T-helper 22 cell (primary cell): ENCODE results near the gene SPAG16.
"Not testable (repeated sequence)": the region's sequence is repeated elsewhere in the genome, so short reads cannot be mapped to it uniquely, and the experiment has no call there.

ENCODE experiments used
- DNase-seq: peaks from one replicate; pipeline ENCODE4 v3.0.0-alpha.2; 2020; ENCODE audit warnings: low read depth

SPAG16 gene

GRCh38 chr2:213551526-213551925 lies 267.3 kb downstream of the SPAG16 start:
- no peak for DNase-seq

DNA sequence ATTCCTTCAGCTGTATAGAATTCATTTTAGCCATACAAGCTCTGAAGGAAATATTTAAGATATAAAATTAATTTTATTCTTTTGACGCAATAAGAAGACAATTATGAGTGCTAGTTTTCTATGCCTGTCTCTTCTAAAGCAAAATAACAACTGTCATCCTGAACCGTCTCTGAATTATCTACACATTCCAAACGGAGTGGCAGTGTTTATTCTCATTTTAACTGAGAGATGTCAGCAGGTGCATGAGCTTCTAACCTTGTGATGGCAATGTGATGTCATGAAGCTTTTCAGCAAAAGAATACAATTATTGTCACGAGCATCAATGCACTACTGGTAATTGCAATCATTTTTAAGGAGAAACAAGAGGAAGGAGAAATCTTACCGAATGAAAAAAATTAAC lies 274.8 kb downstream of the SPAG16 start:
- DNase-seq = no peak

GRCh38 chr2:213561759-213562158 lies 277.5 kb downstream of the SPAG16 start:
- no peak for DNase-seq

- no peak for DNase-seq
Measured at GRCh38 chr2:213562539-213563180, 278.4 kb downstream of the SPAG16 start.

DNA sequence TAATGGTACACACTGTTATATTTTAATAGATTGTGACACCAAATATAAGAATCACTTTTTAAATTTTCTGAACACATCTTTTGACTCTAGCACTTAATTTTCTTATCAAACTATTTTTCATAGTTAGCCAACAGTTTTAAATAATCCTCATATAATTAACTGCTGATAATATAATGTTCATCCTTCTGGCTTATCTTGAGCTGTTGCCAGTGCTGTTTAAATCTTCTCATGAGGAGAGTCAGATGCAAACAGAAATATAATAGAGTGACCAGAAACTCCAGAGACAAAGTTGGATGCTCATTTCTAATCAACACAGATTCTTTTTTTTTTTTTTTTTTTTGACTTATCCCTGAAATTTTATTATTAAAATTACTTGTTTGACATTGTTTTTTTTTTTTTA lies 282.6 kb downstream of the SPAG16 start:
- DNase-seq = no peak

- no peak for DNase-seq
Measured at GRCh38 chr2:213609570-213610170, 325.4 kb downstream of the SPAG16 start.

GRCh38 chr2:213627054-213627710 lies 342.9 kb downstream of the SPAG16 start:
- DNase-seq = no peak

GRCh38 chr2:213627835-213628460 lies 343.7 kb downstream of the SPAG16 start:
- DNase-seq = no peak

GRCh38 chr2:213640738-213641425 lies 356.6 kb downstream of the SPAG16 start:
- DNase-seq = no peak

- DNase-seq = no peak
Measured at GRCh38 chr2:213644926-213645325, 360.7 kb downstream of the SPAG16 start.

GRCh38 chr2:213649176-213649575 lies 364.9 kb downstream of the SPAG16 start:
- no peak for DNase-seq

DNA sequence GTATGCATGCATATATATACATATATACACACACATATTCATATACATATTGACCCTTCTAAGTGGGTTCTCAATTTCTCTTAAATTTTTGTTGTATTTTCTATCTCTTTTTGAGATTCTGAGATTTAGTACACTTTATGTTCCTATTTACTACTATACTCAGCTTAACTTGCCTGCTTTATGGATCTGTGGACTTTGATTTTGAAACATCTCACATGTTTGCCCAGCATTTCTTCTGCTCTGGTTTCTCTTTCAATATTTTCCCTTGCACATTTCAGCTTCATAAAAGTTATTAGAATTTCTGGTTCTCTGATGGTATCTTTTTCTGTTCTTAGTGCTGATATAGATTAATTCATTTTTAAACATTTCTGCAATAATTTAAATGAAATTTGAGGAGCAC lies 380.6 kb downstream of the SPAG16 start:
- DNase-seq = no peak

DNA sequence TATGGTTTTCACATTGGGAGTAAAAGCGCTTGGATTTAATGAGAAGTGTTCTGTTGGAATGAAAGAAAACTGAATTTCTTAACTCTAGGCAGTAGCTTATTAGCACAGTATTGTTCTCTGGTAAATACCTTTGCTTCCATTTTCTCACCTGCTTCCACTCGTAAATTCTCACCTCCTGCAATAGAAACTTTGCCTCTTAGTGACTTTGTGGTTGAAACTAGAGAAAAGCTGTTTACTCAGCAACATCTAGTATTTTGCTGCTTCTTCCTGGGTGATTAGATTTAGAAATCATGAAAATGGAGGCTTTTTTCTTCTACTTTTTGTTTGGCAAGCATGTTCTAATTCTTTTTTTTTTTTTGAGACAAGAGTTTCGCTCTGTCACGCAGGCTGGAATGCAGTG lies 385.4 kb downstream of the SPAG16 start:
- DNase-seq = no peak

DNA sequence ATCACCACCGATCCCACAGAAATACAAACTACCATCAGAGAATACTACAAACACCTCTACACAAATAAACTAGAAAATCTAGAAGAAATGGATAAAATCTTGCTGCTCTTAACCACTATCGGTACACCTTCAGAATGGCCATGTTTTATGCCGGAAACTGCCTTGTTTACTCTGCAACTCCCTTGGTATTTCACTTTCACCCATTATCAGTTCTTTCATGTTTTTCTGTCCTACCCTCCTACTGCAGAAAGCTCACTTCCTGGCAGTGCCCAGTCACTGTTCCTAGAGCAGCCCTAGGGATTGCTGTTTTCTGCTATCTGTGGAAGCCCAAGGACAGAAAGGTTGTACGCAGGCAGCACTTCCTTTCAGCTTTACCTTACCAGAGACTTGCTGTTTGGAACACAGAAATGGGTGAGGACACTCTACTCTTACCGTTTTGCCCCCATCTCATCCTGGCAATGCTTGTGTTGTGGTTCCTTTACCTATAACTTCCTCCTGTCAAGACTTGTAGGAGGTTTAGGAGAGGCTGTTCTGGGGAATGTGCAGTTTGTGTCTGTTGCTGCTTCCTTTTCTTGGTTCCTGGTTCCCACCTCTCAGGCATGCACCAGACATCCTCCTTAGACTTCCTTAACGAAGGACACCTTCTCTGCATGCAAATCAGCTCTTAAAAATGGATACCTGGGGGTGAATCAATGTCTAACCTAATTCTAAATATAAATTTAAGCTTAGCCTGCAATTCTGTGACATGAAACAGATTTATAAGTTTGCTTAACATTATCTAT lies 394.4 kb downstream of the SPAG16 start:
- no peak for DNase-seq

DNA sequence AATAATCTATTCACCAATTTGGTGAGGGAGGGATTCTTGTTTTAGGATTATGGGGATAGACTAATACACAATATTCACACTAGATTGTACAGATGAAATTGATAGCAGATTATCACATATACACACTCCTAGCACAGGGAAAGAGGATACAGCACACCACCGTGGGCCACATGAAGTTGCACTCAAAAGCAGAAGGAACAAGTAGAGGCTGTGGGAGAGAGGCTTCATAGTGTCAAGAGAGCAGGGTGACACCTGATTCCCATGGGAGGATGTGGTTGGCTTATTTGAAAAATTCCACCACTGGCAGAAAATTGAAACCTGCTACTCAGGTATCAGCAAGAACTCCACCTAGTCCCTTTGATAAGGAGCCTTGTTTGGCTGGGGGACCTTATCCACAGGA lies 395.6 kb downstream of the SPAG16 start:
- DNase-seq = no peak

- no peak for DNase-seq
Measured at GRCh38 chr2:213682276-213682675, 398.0 kb downstream of the SPAG16 start.

GRCh38 chr2:213688133-213688532 lies 403.9 kb downstream of the SPAG16 start:
- no peak for DNase-seq

DNA sequence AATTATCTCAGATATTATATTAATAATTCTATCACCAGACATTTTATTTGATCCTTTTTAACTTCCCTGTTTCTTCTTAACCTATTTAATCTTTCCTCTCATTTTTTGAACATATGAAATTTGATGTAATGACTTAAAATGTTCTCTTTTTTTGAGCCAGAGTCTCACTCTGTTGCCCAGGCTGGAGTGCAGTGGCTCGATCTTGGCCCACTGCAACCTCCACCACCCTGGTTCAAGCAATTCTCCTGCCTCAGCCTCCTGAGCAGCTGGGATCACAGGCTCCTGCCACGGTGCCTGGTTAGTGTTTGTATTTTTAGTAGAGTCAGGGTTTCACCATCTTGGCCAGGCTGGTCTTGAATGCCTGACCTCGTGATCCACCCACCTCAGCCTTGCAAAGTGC lies 404.6 kb downstream of the SPAG16 start:
- DNase-seq = not testable (repeated sequence)

DNA sequence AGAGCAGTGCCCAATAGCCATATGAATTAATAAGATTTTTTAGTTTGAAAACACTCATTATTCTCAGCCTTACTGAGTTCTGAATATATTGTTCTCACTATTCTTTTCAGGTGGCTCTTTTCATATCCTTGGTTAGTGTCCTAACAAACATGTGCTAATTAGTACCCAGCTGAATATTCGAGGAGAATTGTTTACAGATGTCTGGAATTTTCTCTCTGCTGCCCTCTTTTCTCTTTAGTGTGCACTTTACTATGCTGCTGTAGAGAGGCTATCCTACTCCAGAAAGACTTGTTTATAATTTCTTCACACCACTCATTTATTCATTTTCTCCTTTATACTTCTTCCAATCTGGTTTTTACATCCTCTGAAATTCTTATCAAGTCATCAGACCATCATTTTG lies 405.3 kb downstream of the SPAG16 start:
- no peak for DNase-seq

DNA sequence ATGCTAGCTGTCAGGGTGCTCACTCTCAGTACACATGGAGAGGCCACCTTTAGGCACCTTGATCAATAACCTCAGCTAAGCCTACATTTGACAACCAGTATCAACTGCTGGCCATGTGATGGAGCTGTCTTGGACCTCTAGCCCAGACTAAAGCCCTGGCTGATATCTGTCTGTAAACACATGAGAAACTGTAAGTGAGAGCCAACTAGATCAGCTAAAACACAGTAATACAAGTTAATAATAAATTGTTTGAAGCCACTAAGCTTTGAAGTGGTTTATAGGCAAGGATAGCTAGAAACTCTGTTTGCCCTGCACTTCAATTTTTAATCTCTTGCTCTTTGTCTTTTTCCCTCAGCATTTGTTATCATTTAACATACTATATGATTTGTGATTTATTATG lies 407.1 kb downstream of the SPAG16 start:
- no peak for DNase-seq

DNA sequence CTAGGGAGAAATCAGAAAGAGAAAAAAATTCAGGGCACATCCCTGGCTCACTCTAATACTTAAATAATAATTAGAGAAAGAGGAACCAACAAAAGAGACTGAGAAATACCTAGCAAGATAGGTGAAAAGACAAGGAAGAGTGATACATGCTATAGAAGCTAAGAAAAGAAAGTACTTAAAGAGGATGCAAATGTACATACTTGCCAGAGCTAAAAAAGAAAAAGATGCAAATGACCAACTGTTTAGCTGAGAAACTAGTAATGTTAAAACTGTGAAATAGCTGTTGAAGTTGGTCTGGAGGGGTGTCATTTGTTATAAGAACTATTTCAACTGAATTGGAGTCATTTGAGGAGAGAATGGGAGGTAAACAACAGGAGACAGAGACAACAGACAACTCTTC lies 412.2 kb downstream of the SPAG16 start:
- no peak for DNase-seq

DNA sequence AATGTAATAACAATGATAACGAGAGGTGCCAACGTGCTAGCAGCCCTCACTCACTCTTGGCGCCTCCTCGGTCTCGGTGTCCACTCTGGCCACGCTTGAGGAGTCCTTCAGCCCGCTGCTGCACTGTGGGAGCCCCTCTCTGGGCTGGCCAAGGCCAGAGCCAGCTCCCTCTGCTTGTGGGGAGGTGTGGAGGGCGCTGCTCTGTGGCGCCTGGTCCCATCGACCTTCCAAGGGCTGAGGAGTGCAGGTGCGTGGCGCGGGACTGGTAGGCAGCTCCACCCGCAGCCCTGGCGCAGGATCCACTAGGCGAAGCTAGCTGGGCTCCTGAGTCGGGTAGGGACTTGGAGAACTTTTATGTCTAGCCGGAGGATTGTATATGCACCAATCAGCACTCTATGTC lies 417.1 kb downstream of the SPAG16 start:
- DNase-seq = not testable (repeated sequence)
